GM19397 (cell line): ENCODE data around the gene PKN3.
A peak's percentile ranks its signal among the peaks of the same experiment; 100 is the strongest.

Source experiments
- ATAC-seq: cut with Tn5 transposase; IDR thresholded peaks from one replicate; pipeline ENCODE4 v1.9.1; 2021; ENCODE audit warnings: mild to moderate bottlenecking, moderate library complexity; ENCODE audit not compliant: unreplicated experiment

Gene PKN3

DNA sequence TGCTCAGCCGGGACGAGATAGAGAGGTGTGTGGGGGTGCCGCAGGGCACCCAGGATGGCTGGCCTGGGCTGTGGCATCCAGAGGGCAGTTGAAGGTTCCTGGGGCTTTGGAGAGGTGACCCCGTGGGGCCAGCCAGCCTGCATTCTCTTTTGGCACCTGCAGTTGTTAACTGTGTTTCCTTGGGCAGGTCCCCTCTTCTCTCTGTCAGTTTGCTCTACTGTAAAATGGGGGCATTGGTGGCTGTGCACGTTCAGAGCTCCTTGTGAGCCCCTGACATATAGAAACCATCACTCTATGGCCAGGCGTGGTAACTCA lies 13.1 kb downstream of the PKN3 start:
- no peak for ATAC-seq

DNA sequence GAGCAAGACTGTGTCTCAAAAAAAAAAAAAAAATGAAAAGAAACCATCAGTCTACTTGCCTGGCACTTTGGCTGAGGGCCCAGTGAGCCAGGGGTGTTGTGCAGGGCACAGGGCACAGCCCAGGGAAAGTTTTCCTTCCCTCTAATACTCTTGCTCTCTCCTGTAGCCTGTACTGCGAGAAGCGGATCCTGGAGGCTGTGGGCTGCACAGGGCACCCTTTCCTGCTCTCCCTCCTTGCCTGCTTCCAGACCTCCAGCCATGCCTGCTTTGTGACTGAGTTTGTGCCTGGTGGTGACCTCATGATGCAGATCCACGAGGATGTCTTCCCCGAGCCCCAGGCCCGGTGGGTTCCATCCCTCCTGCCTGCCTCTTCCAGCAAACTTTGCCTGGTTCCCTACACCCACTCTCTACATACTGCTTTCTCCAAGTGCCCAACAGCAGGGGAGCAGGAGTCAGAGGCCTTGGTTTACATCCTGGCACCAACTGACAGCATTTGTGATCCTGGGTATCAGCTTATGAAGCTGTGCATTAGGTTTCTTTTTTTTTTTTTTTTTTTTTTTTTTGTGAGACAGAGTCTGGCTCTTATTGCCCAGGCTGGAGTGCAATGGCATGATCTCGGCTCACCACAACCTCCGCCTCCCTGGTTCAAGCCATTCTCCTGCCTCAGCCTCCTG lies 14.4 kb downstream of the PKN3 start:
- ATAC-seq = no peak

DNA sequence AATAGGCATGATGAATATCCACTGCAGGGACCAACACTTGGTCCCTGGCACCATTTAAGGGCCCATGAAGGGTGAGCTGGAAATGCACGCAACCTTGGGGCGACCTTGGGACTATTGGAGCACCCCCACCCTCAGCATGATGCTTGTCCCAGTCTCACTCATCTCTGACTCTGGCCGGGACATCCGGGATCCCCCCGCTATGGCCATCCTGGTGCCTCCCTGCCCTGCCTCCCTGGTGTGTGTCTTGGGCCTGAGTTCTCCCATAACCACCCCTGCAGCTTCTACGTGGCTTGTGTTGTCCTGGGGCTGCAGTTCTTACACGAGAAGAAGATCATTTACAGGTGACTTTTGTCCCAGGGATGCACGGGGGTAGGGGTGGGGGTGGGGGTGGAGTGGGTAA lies 15.7 kb downstream of the PKN3 start:
- ATAC-seq = no peak

DNA sequence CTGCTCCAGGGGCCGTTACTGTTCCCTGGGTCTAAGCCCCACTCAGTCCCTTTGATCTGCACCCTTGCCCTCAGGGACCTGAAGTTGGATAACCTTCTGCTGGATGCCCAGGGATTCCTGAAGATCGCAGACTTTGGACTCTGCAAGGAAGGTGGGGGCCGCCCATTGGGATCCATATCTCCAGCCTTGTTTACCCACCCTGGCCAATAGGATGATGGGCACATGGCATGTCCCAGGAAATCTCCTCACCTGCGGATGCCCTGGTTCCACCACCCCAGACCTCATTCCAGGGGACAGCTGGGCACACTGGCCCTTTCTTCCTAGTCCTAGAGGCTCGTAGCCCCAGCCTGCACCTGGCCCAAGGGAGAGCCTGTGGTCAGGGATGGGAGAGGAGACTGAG lies 16.2 kb downstream of the PKN3 start:
- ATAC-seq = no peak

DNA sequence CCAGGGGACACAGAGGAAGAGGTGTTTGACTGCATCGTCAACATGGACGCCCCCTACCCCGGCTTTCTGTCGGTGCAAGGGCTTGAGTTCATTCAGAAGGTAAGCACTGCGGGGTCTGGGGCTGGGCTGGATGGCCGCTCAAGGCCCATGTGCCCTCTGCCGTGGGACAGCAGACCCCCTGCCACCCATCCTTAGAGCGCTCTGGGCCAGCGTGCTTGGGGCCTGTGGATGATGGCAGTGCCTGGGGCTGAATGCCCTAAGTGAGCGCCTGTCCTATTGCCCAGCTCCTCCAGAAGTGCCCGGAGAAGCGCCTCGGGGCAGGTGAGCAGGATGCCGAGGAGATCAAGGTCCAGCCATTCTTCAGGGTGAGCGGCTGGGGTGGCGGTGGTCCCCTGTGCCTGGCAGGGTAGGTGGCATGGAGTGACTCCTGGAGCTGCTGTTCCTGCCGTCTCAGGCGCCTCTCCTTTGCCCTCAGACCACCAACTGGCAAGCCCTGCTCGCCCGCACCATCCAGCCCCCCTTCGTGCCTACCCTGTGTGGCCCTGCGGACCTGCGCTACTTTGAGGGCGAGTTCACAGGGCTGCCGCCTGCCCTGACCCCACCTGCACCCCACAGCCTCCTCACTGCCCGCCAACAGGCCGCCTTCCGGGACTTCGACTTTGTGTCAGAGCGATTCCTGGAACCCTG lies 17.8 kb downstream of the PKN3 start:
- no peak for ATAC-seq

DNA sequence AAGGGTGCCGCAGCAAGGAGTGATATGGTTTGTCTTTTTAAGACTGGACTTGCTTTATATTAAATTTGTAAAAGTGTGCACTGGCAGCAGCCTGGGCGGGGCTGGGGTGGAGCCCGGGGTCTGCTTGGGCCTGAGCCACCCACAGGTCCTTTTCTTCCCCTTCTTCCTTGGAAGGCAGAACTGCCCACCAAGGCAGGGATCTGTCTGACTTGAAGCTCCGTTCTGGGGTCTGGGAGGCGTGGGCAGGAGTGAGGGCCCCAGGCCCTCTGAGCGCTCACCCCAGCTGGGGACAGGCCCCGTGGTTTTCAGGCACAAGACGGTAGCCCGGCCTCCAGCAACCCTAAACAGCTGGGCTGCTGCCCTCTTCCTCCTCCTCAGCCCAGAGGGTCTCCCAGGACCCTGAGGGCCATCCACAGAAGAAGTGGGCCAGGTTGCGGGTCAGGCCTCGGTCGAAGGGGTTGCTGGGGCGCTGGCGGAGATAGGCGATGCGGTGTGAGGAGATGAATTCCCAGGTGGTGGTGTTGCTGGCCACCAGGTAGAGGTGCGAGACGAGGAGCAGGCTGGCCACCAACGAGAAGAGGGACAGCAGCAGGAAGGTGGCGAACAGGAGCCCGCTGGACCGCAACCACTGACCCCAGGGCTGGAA lies 18.7 kb downstream of the PKN3 start:
- ATAC-seq = no peak

DNA sequence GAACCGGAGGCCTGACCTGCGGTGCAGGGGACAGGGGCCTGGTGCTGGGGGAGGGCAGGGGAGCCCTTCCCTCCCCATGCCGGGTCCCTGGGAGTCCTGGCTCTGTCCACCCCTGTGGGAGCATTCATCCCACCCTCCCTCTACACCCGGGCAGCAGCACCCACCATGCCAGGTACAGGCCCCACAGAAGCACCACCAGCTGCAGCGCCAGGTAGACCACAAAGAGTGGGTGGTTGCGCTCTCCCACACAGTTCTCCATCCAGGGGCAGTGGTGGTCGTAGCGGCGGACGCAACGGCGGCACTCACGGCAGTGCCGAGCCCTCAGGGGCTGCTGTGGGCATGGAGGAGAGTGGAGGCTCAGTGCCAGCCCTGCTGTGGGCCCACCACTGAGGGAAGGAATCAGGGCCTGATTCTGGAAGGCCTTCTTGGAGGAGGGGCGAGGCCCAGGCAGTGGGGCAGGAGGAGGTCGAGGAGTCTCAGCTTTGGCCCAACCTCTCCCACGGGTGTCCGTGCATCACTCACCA lies 19.2 kb downstream of the PKN3 start:
- ATAC-seq = no peak

DNA sequence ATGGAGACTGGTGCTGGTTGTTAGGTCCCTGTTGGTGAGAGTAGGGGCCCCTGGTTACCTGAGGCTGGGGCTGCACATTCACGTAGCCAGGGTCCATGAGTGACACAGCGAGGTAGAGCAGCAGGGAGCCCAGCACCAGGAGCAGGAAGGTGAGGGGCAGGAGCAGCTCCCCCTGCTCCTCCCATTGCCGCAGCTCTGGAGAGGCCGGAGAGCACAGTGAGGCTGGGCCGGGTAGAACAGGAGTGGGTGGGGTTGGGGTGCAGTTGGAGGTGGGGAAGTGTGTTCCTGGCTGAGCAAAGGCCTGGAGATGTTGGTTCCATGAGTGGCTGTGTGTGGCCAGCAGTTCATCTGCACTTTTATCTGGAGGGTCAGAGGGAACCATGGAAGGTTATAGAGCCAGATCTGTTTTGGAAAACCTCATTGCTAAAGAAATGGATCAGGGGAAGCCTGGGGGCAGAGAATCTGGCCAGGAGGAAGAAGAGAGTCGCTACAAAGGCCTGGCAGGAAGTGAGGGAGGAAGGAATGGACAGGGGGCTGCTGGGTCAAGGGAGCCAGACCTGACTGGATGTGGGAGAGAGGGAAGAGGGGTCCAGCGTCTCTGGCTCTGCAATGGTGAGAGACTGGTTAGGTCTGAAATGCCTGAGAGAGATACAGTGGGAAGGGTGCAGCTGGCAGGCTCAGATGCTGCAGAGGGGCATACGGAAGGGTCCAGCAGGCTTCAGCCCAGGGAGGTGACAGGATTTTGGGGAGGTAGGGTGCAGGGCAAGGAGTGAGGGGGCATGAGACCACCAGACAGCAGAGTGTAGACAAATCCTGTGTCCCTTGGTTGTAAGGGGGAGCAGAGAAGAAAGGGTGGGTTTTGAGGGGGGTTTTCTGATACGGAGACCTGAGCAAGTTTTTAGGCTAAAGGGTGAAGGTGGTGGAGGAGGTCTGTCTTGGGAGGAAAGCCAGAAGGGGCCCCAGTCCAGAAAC lies 20.4 kb downstream of the PKN3 start:
- ATAC-seq = no peak

DNA sequence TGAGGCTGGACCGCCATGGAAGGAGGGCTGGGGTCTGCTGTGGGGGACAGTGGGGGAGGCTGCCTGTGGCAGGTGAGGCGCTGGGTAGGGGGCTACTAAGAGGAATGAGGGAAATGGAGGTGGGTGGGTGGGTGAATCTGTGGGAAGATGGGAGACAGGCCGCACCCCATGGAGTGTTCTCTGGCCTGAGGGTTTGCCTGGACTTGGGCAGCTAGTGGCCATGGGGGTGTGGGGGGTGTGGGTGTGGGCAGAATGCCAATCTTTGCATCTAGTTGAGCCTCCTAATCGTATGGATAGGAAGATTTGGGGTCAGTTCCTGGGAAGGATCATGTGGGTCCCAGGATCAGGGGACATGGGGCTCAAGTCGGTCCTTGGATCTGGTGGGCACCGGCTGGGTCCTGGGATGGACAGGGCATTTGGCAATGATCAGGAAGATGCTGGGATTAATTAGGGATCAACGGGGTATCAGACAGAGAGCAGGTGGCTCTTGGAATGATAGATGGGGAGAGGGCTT lies 21.1 kb downstream of the PKN3 start:
- no peak for ATAC-seq

DNA sequence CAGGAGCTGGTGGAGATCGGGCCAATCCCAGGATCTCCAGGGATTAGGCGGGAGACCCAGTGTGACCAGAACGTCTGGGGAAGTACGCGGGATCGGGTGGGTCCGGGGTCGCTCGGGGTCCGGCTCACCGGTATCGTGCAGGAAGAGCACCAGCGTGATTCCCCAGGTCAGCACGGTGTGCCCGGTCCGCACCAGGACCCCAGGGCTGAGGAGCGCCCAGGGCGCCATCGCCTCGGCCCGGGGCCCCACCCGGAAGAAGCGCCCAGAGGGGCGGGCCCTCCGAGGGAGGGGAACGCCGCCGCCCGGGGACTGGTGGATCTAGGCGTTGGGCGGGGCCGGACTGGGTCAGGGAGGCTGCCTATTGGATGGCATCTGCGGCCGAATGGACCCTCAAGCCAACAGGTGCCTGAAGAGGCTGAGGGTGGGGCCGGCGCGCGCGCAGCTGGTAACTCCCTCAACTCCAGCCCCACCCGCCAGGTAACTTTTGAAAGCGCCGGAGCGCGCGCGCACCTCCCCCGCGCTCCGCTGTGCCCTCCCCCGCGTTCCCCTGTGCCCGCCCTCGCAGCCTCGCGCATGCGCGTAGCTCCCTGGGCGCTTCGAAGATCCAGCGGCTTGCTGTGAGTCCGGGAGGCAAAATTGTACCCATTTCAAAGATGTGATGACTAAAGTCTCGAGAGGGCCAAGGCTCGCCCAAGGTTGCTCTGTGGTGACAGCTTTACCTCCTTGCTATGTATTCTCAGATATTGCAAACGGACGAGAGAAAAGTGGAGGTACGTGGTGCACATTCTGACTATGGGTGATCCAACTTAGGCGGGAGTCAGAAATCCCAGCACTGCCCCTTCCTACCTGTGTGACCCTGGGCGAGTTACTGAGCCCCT lies 21.8 kb downstream of the PKN3 start, which contains the start of gene ZDHHC12:
ZDHHC12 (minus strand) TSS at position 262 of the 878 bp plus-strand sequence; CDS start at position 228, 34 bp downstream.
- peak; percentile 90 for ATAC-seq

DNA sequence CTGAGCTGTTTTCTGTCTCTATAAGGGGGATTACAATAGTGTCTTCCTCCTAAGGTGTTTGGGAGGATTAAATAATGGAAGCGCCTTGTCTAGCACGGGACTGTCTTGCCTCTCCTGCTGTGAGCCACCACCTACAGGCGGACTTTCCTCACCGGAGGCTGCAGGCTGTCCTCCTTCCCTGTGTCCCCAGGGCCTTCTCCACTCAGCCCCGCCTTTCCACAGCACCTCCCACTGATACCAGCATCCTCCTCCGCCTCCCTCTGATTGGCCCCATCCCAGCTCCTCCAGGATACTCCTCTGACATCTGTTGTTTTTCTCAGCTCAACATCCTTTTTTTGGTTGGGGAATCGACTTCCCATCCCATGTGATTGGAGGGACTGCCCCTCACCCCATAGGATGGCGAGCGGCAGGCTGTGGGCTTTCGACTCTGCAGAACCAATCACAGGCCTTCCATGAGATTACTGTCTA lies 22.5 kb downstream of the PKN3 start:
- ATAC-seq = no peak

DNA sequence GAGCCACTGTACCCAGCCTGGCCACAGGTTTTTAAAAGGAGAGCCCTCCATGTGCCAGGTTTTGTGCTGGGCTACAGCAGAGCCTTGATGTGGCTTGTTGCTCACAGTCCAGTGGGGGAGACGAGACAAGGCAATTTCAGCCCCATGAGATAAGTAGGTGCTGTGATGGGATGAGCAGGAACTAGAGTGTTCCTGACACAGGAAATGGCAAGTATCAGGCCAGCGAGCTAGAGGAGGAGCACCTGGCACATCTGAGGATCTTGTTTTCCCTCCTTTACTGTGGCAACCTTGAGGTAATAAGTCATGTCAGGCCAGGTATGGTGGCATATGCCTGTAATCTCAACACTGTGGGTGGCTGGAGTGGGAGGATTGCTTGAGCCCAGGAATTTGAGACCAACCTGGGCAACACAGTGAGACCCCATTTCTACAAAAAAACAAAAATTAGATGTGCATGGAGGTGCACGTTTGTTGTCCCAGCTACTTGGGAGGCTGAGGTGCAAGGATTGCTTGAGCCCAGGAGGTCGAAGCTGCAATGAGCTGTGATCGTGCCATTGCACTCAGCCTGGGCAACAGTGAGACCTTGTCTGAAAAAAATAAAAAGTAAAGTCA lies 25.4 kb downstream of the PKN3 start:
- no peak for ATAC-seq

DNA sequence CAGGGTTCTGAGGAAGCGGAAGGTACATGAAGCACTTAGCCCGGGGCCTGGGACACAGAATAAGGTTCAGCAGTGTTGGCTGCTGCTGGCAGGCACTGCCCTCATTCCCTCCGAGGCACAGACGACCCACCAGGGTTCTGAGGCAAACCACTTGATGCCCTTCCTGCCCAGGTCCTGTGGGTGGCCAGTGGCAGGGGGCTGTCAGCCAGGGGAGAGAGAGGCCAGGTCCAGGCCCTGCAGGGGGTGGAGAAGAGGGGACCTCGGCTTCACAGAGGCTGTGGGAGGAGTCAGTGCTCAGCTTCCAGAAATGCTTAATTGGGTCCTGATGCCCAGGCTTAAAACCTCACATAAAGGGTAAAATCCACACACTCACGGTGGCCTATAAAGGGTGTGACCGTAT lies 26.0 kb downstream of the PKN3 start:
- ATAC-seq = no peak

DNA sequence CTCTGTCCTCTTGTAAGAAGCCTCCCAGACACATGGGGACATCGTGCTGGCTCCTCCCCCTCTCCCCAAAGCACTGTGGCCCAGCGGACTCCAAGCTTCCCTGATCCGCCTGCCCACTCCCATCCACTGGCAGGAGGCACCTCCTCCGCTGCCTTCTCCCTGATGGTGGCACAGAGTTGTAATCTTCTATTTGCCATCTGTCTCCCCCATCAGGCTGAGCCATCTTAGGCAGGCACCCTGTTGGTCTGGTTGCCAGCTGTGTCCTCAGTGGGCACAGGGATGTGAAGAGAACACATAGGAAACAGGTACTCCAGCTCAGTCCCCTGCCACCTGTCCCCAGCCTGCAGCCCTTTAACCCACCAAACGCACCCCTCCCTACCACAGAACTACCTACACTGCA lies 27.0 kb downstream of the PKN3 start:
- no peak for ATAC-seq

DNA sequence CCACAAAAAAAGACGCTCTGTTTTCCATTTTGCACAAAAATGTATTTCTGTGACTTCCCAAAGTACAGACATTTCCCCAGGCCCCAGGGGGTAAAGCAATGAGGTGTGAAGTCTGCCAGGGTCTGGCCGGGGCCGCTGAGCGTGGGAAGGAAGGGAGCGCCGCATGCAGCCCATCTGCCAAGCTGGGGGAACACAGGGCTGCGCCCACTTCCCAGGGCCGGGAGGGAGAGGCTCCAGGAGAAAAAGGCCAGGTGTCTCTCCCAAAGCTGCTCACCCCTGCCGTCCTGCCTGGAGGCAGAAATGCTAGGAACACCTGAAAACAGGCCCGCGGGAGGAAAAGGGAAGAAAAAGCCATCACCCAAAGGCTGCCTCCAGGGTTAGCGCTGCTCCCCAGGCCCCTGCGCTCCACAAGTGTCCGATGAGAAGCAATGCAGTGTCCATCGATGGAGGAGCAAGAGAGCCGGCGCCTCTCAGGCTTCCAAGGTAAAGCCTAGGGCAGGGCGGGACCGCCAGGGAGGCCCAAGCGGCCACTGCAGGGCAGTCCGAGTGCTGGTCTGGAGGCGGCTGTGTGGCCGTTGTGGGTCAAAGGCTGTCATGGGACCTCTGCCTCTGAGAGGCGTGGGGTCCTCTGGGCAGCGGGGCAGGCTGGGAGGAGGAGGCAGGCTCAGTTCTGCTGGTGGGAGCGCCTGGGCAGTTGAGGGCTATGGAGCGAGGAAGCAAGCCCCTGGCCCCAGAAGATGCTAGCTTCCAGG lies 27.6 kb downstream of the PKN3 start:
- no peak for ATAC-seq

DNA sequence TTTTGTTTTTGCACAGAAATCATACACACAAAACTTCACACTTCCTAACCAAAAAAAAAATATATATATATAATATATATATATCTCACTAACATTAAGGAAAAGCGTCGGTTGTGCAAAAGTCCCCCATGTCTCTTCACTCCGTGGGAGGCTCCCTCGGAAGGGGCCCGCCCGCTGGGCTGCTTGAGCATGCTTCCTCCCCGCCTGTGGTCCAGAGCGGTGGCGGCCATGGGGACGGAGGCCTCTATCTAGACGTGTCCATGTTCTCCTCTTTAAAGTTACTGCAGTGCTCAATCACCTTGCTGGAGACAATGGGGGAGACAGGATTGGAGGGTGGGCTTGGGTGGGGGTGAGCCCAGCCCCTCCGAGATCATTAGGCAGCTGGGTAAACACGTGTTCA lies 28.8 kb downstream of the PKN3 start:
- ATAC-seq = no peak

DNA sequence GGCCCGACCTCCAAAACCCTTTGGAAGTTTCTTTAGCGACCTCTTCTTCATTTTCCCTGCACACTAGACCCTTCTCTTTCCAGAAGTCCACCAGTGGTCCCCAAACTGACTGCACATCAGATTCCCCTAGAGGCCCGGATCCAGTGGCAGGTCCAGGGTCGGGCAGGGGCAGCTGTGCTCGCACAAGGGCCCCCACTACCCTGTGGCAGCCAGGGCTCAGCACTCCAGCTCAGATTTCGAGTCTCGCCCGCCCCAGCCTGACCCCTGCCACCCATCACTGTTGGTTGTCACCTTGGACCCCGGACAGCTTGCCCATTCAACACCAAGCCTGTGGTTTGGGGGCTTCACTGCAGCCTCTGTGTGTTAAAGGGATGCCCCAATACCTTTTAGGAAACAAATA lies 29.4 kb downstream of the PKN3 start:
- ATAC-seq = no peak

DNA sequence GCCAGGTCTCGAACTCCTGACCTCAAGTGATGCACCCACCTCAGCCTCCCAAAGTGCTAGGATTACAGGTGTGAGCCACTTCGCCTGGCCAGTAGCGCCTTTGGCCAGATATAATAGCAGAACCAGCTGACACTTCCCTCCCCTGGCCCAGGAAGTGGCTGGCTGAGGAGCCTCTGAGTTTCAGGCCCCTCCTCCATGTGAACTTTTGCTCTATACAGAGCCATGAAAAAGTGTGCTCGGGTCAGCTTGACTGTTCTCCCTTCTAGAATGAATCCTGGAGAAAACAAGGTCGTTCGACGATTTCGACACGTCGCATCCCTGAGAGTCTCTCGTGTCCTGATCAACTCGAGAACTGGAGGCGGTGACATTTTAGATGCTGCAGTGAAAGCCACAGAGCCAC lies 30.3 kb downstream of the PKN3 start:
- ATAC-seq = no peak

DNA sequence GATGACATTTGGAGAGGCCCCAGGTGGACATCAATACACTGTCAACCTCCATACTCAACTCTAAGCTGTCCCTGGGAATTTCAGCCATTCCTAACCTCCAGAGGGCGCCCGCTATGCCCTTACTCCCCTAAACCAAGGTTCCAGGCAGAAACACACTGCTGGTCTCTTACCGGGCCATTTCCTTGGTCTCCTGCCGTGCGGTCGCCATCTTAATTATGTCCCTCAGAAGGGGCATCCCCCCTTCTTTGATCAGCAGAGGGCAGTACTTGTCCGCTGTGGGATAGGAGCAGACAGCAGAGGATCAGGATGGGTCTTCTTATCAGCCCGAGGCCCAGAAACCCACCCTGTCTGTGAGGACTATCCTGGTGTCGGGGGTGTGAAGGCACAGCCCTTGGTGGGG lies 31.0 kb downstream of the PKN3 start:
- no peak for ATAC-seq
